Right renal pelvis (tissue), 4 donors: Measurements from ENCODE around the gene PPP1R8. TPM values are rescaled to one million over a fixed set of nuclear protein-coding genes. Genes with fewer than 3 reads are reported as not detected.
"Not testable (repeated sequence)": the region's sequence is repeated elsewhere in the genome, so short reads cannot be mapped to it uniquely, and the experiment has no call there.

ENCODE experiments used
- DNase-seq, 4 donors: peaks; one replicate each; pipeline ENCODE4 v3.0.0-alpha.2; 2013; ENCODE audit warnings: low read depth in 4 of 4, low spot score in 3 of 4, missing footprints in 1 of 4
- polyA plus RNA-seq, 4 donors: library from polyadenylated mRNA; unstranded; fragments of 120-200 nt; gene quantifications; one replicate each; pipeline ENCODE4 v1.2.1, GENCODE V29; 2013; ENCODE audit not compliant: insufficient read length in 4 of 4

The PPP1R8 gene
- polyA plus RNA-seq, 4 donors: 53.7 to 61.7 (median 58.1) TPM

DNA sequence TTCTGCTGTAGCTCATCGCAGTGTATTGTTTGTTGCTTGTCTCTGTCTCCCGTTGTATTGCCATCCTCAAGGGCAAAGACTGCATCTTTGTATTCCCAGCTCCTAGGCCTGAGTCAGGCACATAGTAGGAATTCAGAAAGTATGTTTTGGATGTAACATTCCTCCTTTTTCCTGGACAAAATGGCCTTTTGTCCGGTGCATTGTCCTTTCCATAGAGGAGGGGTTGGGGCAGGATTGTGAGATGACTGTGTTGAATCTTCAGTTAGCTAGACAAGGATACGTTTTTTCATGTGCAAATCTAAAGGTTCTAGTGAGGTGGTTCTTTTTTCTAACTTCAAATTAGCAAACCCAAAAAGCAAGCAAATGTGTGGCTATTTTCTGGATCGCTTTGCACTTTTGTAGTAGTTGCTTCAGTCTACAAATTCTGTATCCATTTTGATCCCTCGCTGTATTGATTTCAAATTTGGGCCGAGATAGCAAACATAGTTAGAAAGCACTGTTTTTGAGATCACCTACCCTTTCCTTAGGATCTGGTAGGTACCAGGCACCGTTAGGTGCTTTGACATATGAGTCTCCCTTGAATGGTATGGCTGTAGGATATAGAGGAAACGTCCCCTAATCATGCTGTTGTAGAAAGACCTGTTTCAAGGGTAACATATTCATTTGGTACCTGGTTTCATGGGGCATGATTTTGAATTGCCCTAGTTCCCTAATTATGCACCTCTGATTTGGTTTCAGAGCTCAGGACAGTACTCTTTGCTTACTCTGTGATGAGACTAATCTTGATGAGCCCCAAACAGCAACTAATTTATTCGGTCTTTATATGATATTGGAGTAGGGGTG lies 1.2 kb downstream of the PPP1R8 start:
- no peak for DNase-seq

GRCh38 chr1:27832762-27833161 lies 2.2 kb downstream of the PPP1R8 start:
- no peak for DNase-seq

- DNase-seq: no peak
Observed at GRCh38 chr1:27833470-27833869, 2.9 kb downstream of the PPP1R8 start.

DNA sequence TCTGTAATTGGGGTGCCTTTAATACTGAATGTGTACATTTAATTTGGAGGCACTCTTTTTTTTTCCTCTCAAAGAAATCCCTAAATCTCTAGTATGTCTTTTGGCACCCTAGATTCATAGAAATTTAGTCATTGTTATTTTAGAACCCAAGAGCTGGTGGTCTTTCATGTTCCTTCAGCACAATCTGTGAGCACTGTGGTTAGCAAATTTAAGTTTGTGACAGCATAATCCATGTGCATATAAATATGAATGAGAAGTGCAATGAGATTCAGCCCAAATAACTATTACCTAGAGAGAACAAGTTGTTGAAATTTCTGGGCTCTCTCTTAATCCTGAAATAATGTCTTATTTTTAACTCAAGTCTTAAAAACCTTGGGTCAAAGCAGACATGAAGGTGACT lies 4.5 kb downstream of the PPP1R8 start:
- no peak for DNase-seq

GRCh38 chr1:27835501-27835900 lies 4.9 kb downstream of the PPP1R8 start:
- DNase-seq: no peak

DNA sequence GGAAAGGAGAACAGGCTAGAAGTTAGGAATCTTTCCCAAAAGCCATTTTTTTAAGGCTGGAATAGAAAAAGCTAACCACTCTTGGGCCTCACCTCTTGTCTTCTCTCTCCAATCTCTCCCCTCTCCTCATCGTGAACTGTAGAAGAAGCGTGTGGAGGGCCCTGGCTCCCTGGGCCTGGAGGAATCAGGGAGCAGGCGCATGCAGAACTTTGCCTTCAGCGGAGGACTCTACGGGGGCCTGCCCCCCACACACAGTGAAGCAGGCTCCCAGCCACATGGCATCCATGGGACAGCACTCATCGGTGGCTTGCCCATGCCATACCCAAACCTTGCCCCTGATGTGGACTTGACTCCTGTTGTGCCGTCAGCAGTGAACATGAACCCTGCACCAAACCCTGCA lies 19.4 kb downstream of the PPP1R8 start:
- no peak for DNase-seq

GRCh38 chr1:27855085-27855484 lies 24.5 kb downstream of the PPP1R8 start:
- DNase-seq: no peak

DNA sequence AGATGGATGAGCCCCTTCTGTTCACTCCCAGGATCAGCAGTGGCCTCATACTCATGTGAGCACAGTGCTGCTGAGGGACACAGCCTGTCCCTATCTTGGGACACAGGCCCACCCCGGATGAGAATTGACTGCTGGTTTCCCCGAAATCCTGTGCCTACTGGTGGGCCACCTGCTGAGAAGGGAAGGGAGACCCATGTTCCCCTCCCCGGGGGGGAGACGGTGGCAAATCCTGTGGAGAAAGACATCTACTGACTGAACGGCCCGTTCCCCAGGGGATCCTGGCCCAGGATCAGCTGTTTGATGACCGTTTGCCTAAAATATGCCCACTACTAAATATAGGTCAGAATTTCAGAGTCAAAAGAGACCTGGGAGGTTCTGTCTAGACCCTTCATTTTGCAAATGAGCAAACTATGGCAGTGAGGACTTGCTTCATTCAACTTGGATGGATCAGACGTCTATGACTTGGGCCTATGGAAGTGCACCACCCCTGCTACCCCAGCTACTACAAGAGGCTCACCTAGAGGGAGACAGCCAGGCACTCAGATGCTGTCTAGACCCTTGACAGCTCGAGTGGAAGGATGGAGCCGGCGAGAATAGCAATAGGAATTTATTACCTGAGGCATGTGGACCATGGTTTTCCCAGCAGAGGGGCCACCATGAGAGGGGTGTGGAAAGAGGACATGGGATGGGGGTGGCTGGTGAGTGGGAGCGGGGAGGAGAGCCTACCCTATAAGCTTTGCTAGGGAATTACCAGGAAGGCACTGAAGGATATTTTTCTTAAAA lies 26.2 kb downstream of the PPP1R8 start:
- DNase-seq: no peak

- not testable (repeated sequence) for DNase-seq
Observed at GRCh38 chr1:27857552-27857951, 27.0 kb downstream of the PPP1R8 start.

DNA sequence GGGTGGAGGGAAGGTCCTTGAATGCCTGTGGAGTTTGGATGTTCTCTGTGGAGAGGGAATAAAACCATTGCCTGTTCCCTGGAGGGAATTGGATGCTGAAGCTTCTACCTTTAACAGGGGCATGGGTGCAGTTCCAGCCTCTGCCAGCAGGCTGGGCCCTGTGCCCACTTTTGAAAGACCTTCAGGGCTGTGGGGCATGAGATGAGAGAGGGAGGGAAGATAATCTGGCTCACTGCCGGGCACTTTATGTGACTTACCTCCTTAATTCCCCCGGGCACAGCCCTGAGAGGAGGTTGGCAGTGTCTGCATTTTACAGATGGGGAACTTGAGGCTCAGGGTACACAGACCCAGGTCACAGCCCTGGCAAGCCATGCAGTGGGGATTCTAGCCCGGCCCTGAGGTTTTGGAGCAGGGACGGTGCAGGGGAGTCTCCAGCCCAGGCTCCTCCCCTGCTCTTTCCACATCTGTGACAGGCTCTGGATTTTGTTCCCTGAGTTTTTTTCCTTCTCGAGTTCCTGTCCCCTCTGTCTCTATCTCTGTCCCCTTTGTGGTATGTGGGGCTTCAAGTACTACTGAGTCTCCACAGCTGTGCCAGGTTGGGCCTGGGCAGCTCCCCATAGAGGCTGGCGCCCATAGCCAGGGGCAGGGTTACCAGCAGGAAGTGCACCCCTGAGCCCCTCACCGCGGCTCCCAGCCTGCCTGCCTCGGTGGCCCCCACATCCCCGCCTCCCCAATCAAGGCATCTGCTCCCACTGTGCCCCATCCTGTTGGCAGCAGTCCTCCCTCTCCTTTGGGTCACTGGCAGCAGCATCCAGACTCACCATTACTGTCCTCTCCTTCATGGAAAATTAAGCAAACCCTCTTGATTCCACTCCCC lies 27.7 kb downstream of the PPP1R8 start:
- peak; percentile 62 to 68 (median 66) for DNase-seq

- DNase-seq: no peak
Observed at GRCh38 chr1:27858949-27859576, 28.5 kb downstream of the PPP1R8 start.

GRCh38 chr1:27861436-27861835 lies 30.9 kb downstream of the PPP1R8 start:
- DNase-seq: no peak

DNA sequence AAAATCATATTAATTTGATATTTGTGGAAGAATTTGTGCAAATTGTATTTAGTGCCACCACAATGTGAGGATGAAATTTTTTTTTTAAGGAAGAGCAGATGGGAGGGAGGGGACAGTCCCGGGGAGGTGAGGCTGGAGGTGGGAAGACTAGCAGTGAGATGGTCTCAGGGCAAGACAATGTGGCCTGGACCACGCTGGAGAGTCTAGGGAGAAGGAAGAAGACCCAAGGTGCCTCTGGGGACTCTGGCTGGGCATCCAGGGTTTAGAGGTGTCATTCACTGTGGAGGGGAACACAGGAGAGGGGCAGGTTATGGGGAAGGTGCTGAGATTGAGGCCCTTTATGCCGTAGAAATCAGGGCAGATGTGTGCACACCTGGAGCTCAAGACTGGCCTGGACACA lies 31.4 kb downstream of the PPP1R8 start:
- DNase-seq: no peak

- peak in 3 of 4 donors; percentile 46 to 50 (median 49) for DNase-seq
Observed at GRCh38 chr1:27862671-27863537, 32.3 kb downstream of the PPP1R8 start.

DNA sequence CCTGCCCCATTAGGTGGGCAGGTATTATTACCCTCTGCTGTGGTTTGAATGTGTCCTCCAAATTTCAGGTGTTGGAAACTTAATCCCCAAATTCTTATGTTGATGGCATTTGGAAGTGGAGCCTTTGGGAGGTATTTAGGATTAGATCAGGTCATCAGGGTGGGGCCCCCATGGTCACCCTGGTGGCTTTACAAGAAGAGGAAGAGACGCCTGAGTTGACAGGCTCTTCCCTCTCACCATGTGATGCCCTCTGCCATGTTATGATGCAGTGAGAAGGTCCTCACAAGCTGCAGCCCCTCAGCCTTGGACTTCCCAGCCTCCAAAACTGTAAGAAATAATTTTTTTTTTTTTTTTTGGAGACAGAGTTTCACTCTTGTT lies 32.9 kb downstream of the PPP1R8 start:
- DNase-seq: no peak

DNA sequence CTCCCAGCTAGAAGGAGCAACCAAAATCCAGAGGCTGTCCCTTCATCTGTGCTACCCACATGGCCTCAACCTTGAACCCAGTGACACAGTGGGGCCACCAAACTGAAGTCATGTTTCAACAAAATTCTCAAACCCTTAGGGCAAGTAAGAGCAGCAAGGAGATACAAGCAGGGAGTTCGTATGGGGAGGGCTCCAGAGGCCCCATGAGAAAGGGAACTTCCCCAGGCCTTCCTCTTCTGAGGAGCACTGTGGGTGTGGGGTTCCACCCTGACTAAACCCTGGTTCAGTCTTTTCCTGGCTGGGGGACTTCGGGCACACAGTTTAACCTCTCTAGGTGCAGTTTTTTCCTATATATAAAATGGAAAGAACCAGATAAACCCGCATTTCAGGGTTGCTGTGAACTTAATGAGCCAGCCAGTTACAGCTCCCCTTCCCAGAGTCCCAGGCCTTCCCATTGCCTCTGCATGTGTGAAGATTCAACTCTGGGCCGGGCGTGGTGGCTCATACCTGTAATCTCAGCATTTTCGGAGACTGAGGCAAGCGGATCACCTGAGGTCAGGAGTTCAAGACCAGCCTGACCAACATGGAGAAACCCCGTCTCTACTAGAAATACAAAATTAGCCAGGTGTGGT lies 33.8 kb downstream of the PPP1R8 start:
- DNase-seq: no peak

DNA sequence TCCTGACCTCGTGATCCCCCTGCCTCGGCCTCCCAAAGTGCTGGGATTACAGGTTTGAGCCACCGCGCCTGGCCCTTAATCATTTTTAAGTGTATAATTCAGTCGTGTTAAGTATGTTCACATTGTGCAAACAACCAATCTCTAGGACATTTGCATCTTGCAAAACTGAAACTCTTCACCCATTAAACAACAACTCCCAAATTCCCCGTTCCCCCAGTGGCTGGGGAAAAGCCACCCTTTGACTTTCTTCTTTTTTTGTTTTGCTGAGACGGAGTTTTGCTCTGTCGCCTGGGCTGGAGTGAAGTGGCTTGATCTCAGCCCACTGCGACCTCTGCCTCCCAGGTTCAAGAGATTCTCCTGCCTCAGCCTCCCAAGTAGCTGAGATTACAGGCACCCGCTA lies 35.2 kb downstream of the PPP1R8 start:
- DNase-seq: no peak

DNA sequence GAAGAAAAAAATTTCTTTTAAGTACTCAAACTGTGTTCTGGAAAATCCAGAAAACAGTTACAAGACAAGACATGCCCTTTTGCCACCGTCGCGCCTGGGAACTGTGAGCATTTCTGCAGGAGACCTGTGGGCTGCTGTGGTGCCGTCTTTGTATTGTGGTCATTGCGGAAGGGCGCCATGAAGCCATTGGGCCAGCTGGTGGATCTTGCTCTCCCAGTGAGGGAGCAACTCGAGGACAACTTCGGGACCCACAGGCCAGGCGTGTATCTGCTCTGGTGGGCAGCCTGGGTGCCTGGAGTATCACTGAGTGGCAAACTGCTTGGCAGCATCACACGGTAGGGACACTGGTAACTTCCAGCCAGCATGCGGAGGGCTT lies 38.0 kb downstream of the PPP1R8 start:
- DNase-seq: no peak
